GM12878 (cell line): ENCODE measurements around the gene SIAH2. TPM values are rescaled to one million over a fixed set of nuclear protein-coding genes. Genes with fewer than 3 reads are reported as not detected.

Source experiments
- ATAC-seq: fragments of 200-7000 bp; cut with Tn5 transposase; 3 replicates; pipeline ENCODE4 v1.9.1; 2020; ENCODE audit warnings: mild to moderate bottlenecking, moderate library complexity
- BruUV-seq: library from RNA; stranded (reverse); fragments of 400-500 nt; replicated peaks from 2 replicates; lab custom pipeline; 2021; lab: Mats Ljungman, UMichigan
- CTCF ChIA-PET: fragments of 300-600 bp; sonication (Branson Sonifier 250); formaldehyde crosslinking; extraction: SDS; loops from one replicate; lab custom pipeline; 2021; ENCODE audit warnings: inconsistent platforms; lab: Yijun Ruan, JAX
- POLR2A ChIA-PET: fragments of 350-600 bp; formaldehyde crosslinking; extraction: SDS; loops from one replicate; lab custom pipeline; 2021; ENCODE audit warnings: inconsistent platforms; lab: Charles Lee
- RAD21 ChIA-PET: fragments of 300-600 bp; sonication (Branson Sonifier 250); formaldehyde crosslinking; loops from one replicate; lab custom pipeline; 2023; ENCODE audit warnings: antibody characterized with exemption; ENCODE audit not compliant: unreplicated experiment; lab: Charles Lee
- SMC1A ChIA-PET: fragments of 300-600 bp; sonication (Branson Sonifier 250); formaldehyde crosslinking; loops from one replicate; lab custom pipeline; 2023; ENCODE audit not compliant: unreplicated experiment, uncharacterized antibody; lab: Charles Lee
- DNase-seq: peaks from one replicate; pipeline ENCODE4 v3.0.0-alpha.2; 2011; ENCODE audit warnings: low read depth, low spot score
- FAIRE-seq: peaks from 3 replicates; lab custom pipeline; 2011; peaks lifted over from hg19 to GRCh38; lab: Jason Lieb, UNC
- H2AFZ ChIP-seq: 2 replicates; pipeline ENCODE4 v1.6.0; 2011; ENCODE audit warnings: low read depth, low read length, control low read depth; ENCODE audit not compliant: control insufficient read depth
- H3K27ac ChIP-seq: 2 replicates; pipeline ENCODE4 v1.5.1; 2011; ENCODE audit warnings: control low read depth; ENCODE audit not compliant: control insufficient read depth, insufficient read depth
- H3K27me3 ChIP-seq, 2 experiments: replicated peaks in 1 of 2; 2 replicates each; pipeline versions ENCODE4 v1.6.0 to v1.6.1; 2011; ENCODE audit warnings: low read length in 1 of 2; ENCODE audit not compliant: control insufficient read depth in 2 of 2, insufficient read depth in 2 of 2
- H3K36me3 ChIP-seq, 2 experiments: 2 replicates each; pipeline ENCODE4 v1.5.1; 2011; ENCODE audit warnings: low read length in 1 of 2; ENCODE audit not compliant: control insufficient read depth in 2 of 2, insufficient read depth in 2 of 2
- H3K4me1 ChIP-seq: 2 replicates; pipeline ENCODE4 v1.6.1; 2011; ENCODE audit warnings: mild to moderate bottlenecking, low read length, moderate library complexity, mixed read lengths; ENCODE audit not compliant: control insufficient read depth, insufficient read depth
- H3K4me2 ChIP-seq: 2 replicates; pipeline ENCODE4 v1.6.0; 2011; ENCODE audit warnings: control low read depth; ENCODE audit not compliant: control insufficient read depth, insufficient read depth
- H3K4me3 ChIP-seq: fragments of 200-600 bp; sonication (generic); 2 replicates; pipeline ENCODE4 v1.5.1; 2016
- H3K79me2 ChIP-seq: 2 replicates; pipeline ENCODE4 v1.6.0; 2011; ENCODE audit warnings: low read length; ENCODE audit not compliant: control insufficient read depth, insufficient read depth
- H3K9ac ChIP-seq: 2 replicates; pipeline ENCODE4 v1.8.0; 2011; ENCODE audit warnings: low read length, control low read depth, mixed read lengths; ENCODE audit not compliant: control insufficient read depth, insufficient read depth
- H3K9me3 ChIP-seq: replicated peaks from 3 replicates; pipeline ENCODE4 v1.5.1; 2011; ENCODE audit warnings: mild to moderate bottlenecking, low read length; ENCODE audit not compliant: control insufficient read depth, insufficient read depth
- H4K20me1 ChIP-seq: 2 replicates; pipeline ENCODE4 v1.6.0; 2011; ENCODE audit not compliant: control insufficient read depth, insufficient read depth
- BHLHE40 ChIP-seq, 2 experiments: fragments of 450-650 bp in 1 of 2; IDR thresholded peaks; 2 replicates each; pipeline ENCODE4 v1.6.1; 2011 to 2017; ENCODE audit warnings: low read depth in 2 of 2, borderline replicate concordance in 1 of 2, improper control_type of control experiment in 1 of 2, low read length in 1 of 2, mild to moderate bottlenecking in 1 of 2
- BMI1 ChIP-seq: fragments of 450-650 bp; IDR thresholded peaks from 2 replicates; pipeline ENCODE4 v1.6.1; 2016; ENCODE audit warnings: mild to moderate bottlenecking, moderate library complexity, borderline replicate concordance
- ESRRA ChIP-seq: IDR thresholded peaks from 2 replicates; pipeline ENCODE4 v1.6.1; 2012; ENCODE audit warnings: mild to moderate bottlenecking, low read length, improper control_type of control experiment
- GATAD2B ChIP-seq: fragments of 450-650 bp; conservative IDR thresholded peaks from 2 replicates; pipeline ENCODE4 v1.6.1; 2017; ENCODE audit warnings: low read depth, mild to moderate bottlenecking, moderate library complexity
- NFXL1 ChIP-seq: fragments of 450-650 bp; IDR thresholded peaks from 2 replicates; pipeline ENCODE4 v1.6.1; 2017; ENCODE audit warnings: antibody characterized with exemption, mild to moderate bottlenecking, borderline replicate concordance
- SMAD5 ChIP-seq: IDR thresholded peaks from 2 replicates; pipeline ENCODE4 v1.6.1; 2016; ENCODE audit warnings: antibody characterized with exemption, low read depth
- TCF7 ChIP-seq: IDR thresholded peaks from 2 replicates; pipeline ENCODE4 v1.6.1; 2014; ENCODE audit warnings: antibody characterized with exemption, borderline replicate concordance
- WRNIP1 ChIP-seq: IDR thresholded peaks from 2 replicates; pipeline ENCODE4 v1.6.1; 2011; ENCODE audit warnings: low read depth, low read length, improper control_type of control experiment, borderline replicate concordance
- ZNF384 ChIP-seq: IDR thresholded peaks from 2 replicates; pipeline ENCODE4 v1.6.1; 2012; ENCODE audit warnings: low read depth, mild to moderate bottlenecking, low read length, improper control_type of control experiment, borderline replicate concordance
- WGBS: methylation state at CpG from one replicate; pipeline ENCODE4 v1.1.6; 2016; ENCODE audit warnings: low lambda C conversion rate; ENCODE audit not compliant: insufficient replicate concordance, insufficient coverage; ENCODE audit errors: missing lambda C conversion rate; 5-methylcytosine and 5-hydroxymethylcytosine counted together
- in situ Hi-C: fragments of 300-500 bp; cut with MboI; formaldehyde crosslinking; loops from 9 replicates; pipeline ENCODE4 v1.14.3; 2018; ENCODE audit warnings: mixed read lengths
- intact Hi-C: fragments of 100-400 bp; cut with micrococcal nuclease; formaldehyde crosslinking; loops from one replicate; pipeline ENCODE4 v1.14.2; 2022; ENCODE audit not compliant: unreplicated experiment
- polyA plus RNA-seq, 11 experiments: library from polyadenylated mRNA; depleted of rRNA in 4 of 11; unstranded in 6 of 11; stranded (reverse) in 5 of 11; fragments of >200 nt; fragmentation: Nextera tagmentation in 4 of 11; fragmentation: Illumina TruSeq in 1 of 11; extraction: Ambion mirVana in 4 of 11; extraction: Trizol in 1 of 11; gene quantifications; 1 replicate in 1 of 11; 2 replicates in 10 of 11; pipeline versions ENCODE4 v1.2.1 to v1.2.3, GENCODE V29; 2011 to 2016; ENCODE audit warnings: inconsistent platforms in 2 of 11, missing spikeins in 2 of 11, low read depth in 1 of 11
- total RNA-seq, 4 experiments: library from RNA; depleted of rRNA in 3 of 4; stranded (reverse); fragments of >200 nt in 3 of 4; fragmentation: Illumina TruSeq in 1 of 4; extraction: Trizol in 1 of 4; gene quantifications; 2 replicates each; pipeline versions ENCODE4 v1.2.1 to v1.2.3, GENCODE V29; 2013 to 2021
- TF ChIP-seq, protein P1 (sequence below): IDR thresholded peaks from 2 replicates; pipeline ENCODE4 v1.6.1; 2011; ENCODE audit warnings: mild to moderate bottlenecking, low read depth, low read length, moderate library complexity; ENCODE audit not compliant: insufficient replicate concordance
- TF ChIP-seq, protein P2 (sequence below): fragments of 150-350 bp; IDR thresholded peaks from 2 replicates; pipeline ENCODE4 v1.6.1; 2014; ENCODE audit warnings: mild to moderate bottlenecking, low read depth, low read length
- TF ChIP-seq, protein P3 (sequence below): fragments of 450-650 bp; formaldehyde crosslinking; IDR thresholded peaks from 2 replicates; pipeline ENCODE4 v1.5.0; 2022; ENCODE audit warnings: mild to moderate bottlenecking, missing genetic modification characterization
- TF ChIP-seq, protein P4 (sequence below): IDR thresholded peaks from 2 replicates; pipeline ENCODE4 v1.6.1; 2011; ENCODE audit warnings: low read depth, low read length, improper control_type of control experiment, borderline replicate concordance

SIAH2 gene
- total and polyA plus RNA-seq, 10 of the 15 experiments (the other 5 are each of a cell fraction or from before 2014, with no cell fraction given): 3.3 to 51.5 (median 29.7) TPM

DNA sequence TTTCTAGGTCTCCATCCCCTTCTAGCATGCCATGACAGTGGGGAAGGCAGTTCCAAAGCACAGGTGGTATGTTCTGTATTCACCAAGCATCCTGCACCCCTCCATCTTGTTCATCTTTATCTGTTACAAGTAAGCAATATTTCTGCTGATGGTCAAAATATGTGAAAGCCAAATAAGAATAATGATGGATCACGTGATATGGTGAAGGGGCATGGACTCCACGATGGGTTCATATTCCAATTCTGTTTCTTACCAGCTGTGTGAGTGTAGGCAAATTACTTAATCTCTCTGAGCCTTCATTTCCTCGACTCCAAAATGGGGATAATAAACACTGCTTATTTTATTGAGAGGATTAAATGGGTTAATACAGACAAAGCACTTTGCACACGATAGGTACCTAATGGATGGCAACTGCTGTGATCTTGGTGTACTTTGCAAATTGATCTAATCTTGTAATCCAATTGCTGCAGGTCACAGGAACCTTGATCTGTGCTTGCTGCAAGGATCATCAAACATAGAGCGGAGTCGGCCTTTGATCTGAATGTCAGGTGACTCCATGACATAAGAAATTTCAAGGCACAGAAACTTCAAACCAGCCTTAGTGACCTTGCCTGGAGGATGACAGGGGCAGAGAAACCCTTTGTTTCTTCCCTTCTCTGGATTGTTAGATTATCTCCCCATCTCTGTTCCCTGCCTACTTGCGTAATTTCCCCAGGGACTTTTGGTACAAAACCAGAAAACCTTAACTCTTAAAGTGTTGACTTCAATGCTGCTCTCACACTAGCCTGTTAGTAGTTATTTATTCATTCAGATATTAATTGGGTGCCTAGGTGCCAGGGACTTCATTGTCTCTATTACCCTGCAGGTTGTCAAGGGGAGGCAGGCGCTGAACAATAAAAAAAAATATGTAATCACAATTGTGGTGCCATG, 25.8 kb downstream of the SIAH2 start (continued):
- TF ChIP-seq, protein P1, sequence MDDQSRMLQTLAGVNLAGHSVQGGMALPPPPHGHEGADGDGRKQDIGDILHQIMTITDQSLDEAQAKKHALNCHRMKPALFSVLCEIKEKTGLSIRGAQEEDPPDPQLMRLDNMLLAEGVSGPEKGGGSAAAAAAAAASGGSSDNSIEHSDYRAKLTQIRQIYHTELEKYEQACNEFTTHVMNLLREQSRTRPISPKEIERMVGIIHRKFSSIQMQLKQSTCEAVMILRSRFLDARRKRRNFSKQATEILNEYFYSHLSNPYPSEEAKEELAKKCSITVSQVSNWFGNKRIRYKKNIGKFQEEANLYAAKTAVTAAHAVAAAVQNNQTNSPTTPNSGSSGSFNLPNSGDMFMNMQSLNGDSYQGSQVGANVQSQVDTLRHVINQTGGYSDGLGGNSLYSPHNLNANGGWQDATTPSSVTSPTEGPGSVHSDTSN: no peak
- no peak for TF ChIP-seq SMAD5
- TF ChIP-seq, all 136 proteins: peak for 2

DNA sequence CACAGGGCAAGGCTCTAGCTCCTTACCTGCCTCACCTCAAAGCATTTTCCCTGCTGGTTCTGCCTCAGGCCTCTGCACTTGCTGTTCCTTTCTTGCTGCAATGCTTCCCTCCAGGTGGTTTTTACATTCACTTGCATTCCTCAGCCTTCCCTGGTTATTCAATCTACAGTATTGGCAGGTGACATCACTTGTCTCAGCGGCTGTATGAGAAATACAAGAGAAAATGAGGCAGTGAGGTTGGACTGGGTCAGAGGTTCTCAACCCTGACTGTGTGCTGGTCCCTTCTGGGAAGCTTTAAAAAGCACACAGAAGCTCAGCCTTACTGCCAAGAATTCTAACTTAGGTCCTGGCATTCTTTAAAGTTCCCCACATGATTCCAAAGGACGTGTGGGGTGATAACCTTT, 26.7 kb downstream of the SIAH2 start:
- Histone ChIP-seq H3K9me3 (no peaks in the 10 kb centered on the region), H3K27ac (no peak overlapping the region), H2AFZ (no peak overlapping the region), H3K79me2 (peaks cover 4% of the 10 kb centered on the region), H3K27me3 (no peaks in the 10 kb centered on the region), H3K4me1 (peaks cover 31% of the 10 kb centered on the region), H3K4me3 (no peak overlapping the region), H3K4me2 (no peak overlapping the region), H4K20me1 (no peaks in the 10 kb centered on the region), H3K36me3 (peaks cover 0 to 3% of the 10 kb centered on the region in 2 experiments; a peak in 3 of 4 replicates), H3K9ac (no peak overlapping the region)
- in situ Hi-C loops (no loop called here), intact Hi-C loops (no loop called here)
- ATAC-seq (no peak), DNase-seq (no peak), FAIRE-seq (no peak)
- BruUV-seq: no TSS peak
- WGBS: 53% methylated on average over 2 of the region's 2 CpGs
- CTCF ChIA-PET: interaction anchor here (1.0 to 1.3 kb wide), 6 partner anchors 11 to 208 kb away, joined by 3 to 6 read pairs (median 4); no protein-coding TSS in a partner anchor
- SMC1A ChIA-PET: interaction anchor here (0.5 to 2.8 kb wide), 7 partner anchors 9 to 107 kb away, joined by 3 to 11 read pairs (median 4); no protein-coding TSS in a partner anchor
- POLR2A ChIA-PET: interaction anchor here (0.7 kb wide), 1 partner anchor 25 kb away, joined by 3 read pairs; no protein-coding TSS in a partner anchor
- RAD21 ChIA-PET: interaction anchor here (0.9 to 1.6 kb wide), 3 partner anchors 31 to 129 kb away, joined by 3 to 4 read pairs (median 3); no protein-coding TSS in a partner anchor
- TF ChIP-seq BHLHE40 (IDR thresholded peaks at IDR 0.05; ENCODE audit: borderline replicate concordance in 1 of 2, low read depth in 2 of 2, low read length in 1 of 2) (no peak), BMI1 (no peak), WRNIP1 (no peak), GATAD2B (no peak), ZNF384 (no peak), TCF7 (no peak), NFXL1 (no peak), ESRRA (no peak)
- TF ChIP-seq, protein P2, sequence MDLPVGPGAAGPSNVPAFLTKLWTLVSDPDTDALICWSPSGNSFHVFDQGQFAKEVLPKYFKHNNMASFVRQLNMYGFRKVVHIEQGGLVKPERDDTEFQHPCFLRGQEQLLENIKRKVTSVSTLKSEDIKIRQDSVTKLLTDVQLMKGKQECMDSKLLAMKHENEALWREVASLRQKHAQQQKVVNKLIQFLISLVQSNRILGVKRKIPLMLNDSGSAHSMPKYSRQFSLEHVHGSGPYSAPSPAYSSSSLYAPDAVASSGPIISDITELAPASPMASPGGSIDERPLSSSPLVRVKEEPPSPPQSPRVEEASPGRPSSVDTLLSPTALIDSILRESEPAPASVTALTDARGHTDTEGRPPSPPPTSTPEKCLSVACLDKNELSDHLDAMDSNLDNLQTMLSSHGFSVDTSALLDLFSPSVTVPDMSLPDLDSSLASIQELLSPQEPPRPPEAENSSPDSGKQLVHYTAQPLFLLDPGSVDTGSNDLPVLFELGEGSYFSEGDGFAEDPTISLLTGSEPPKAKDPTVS: no peak
- TF ChIP-seq, protein P3, sequence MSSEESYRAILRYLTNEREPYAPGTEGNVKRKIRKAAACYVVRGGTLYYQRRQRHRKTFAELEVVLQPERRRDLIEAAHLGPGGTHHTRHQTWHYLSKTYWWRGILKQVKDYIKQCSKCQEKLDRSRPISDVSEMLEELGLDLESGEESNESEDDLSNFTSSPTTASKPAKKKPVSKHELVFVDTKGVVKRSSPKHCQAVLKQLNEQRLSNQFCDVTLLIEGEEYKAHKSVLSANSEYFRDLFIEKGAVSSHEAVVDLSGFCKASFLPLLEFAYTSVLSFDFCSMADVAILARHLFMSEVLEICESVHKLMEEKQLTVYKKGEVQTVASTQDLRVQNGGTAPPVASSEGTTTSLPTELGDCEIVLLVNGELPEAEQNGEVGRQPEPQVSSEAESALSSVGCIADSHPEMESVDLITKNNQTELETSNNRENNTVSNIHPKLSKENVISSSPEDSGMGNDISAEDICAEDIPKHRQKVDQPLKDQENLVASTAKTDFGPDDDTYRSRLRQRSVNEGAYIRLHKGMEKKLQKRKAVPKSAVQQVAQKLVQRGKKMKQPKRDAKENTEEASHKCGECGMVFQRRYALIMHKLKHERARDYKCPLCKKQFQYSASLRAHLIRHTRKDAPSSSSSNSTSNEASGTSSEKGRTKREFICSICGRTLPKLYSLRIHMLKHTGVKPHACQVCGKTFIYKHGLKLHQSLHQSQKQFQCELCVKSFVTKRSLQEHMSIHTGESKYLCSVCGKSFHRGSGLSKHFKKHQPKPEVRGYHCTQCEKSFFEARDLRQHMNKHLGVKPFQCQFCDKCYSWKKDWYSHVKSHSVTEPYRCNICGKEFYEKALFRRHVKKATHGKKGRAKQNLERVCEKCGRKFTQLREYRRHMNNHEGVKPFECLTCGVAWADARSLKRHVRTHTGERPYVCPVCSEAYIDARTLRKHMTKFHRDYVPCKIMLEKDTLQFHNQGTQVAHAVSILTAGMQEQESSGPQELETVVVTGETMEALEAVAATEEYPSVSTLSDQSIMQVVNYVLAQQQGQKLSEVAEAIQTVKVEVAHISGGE (CRISPR knock-in tag): no peak
- TF ChIP-seq, protein P4, sequence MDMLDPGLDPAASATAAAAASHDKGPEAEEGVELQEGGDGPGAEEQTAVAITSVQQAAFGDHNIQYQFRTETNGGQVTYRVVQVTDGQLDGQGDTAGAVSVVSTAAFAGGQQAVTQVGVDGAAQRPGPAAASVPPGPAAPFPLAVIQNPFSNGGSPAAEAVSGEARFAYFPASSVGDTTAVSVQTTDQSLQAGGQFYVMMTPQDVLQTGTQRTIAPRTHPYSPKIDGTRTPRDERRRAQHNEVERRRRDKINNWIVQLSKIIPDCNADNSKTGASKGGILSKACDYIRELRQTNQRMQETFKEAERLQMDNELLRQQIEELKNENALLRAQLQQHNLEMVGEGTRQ: no peak
